ENCODE data around the gene NRXN2.

- TF ChIP-seq CTCF (IDR thresholded peaks at IDR 0.05) (no peak), EZH2phosphoT487 (IDR thresholded peaks at IDR 0.05) (no peak)
Measured at GRCh38 chr11:64608636-64609035, 114.4 kb downstream of the NRXN2 start.
